Spleen (tissue), 7 donors: ENCODE measurements around the gene PLCB3.

Source experiments
- CTCF ChIP-seq, 11 experiments: fragments of 200-600 bp in 7 of 11; fragments of 450-650 bp in 4 of 11; sonication (generic) in 4 of 11; IDR thresholded peaks in 8 of 11; conservative IDR thresholded peaks in 3 of 11; 1 replicate in 7 of 11; 2 replicates in 4 of 11; pipeline versions ENCODE4 v1.4.0 to v1.8.0; 2016 to 2021; ENCODE audit warnings: antibody characterized with exemption in 11 of 11, inconsistent platforms in 4 of 11, mild to moderate bottlenecking in 1 of 11
- POLR2A ChIP-seq, 3 donors: fragments of 450-650 bp; IDR thresholded peaks; one replicate each; pipeline ENCODE4 v1.5.1; 2017; ENCODE audit warnings: antibody characterized with exemption in 3 of 3, mild to moderate bottlenecking in 1 of 3
- POLR2AphosphoS5 ChIP-seq, 3 donors: sonication (generic); formaldehyde crosslinking; IDR thresholded peaks; one replicate each; pipeline ENCODE4 v1.5.1; 2017; ENCODE audit warnings: antibody characterized with exemption in 3 of 3
- donor health status: DM: no; HTN: no; CAD: no; lungs with moderate emphysema.
- donor health status: DM: no; HTN: no; CAD: no.
- donor health status: DM: no; HTN: no; CAD: no.

DNA sequence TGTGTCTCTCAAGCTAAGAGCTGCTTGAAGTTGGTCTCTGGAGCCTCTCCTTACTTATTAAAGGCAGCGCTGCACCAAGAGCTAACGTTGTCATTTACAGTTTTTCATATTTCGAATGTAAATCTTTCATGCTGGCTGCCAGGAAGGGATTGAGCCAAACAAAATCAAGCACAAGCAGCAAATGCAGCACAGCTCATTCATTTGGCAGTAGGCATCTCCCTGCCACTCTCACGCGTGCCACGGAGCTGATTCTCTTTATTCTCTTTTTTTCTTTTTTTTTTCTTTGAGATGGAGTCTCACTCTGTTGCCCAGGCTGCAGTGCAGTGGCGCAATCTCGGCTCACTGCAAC is 18.4 kb upstream of the PLCB3 start:
- TF ChIP-seq CTCF (IDR thresholded peaks at IDR 0.05 in 8 of 11, conservative IDR thresholded peaks at IDR 0.05 in 3 of 11) = no peak
- no peak for TF ChIP-seq POLR2AphosphoS5 (IDR thresholded peaks at IDR 0.05)
- TF ChIP-seq POLR2A (IDR thresholded peaks at IDR 0.05) = no peak
